HG03280 (cell line): ENCODE measurements around the gene SLC22A15.
"Not testable (repeated sequence)": the region's sequence is repeated elsewhere in the genome, so short reads cannot be mapped to it uniquely, and the experiment has no call there.

Experiments used
- ATAC-seq: cut with Tn5 transposase; IDR thresholded peaks from one replicate; pipeline ENCODE4 v1.9.1; 2021; ENCODE audit warnings: mild to moderate bottlenecking, moderate library complexity; ENCODE audit not compliant: unreplicated experiment

SLC22A15 gene

GRCh38 chr1:116031302-116031835 is 55.1 kb downstream of the SLC22A15 start:
- no peak for ATAC-seq

DNA sequence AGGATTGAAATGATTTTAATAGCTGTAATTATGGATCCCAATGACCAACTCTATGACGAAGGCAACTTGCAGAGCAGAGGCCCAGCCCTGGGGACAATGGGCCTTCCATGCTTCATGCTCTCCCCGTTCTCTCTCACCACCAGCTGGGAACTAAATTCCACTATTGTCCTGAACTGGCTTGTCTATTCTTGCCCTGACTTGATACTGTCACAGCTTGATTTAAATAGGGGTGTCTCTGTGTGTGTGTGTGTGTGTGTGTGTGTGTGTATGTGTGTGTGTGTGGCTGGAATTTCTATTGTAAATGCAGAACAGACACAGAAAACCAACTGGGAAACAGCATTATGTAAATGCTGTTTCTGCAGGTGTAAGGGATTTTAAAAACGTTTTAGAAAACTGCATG is 57.0 kb downstream of the SLC22A15 start:
- ATAC-seq = no peak

DNA sequence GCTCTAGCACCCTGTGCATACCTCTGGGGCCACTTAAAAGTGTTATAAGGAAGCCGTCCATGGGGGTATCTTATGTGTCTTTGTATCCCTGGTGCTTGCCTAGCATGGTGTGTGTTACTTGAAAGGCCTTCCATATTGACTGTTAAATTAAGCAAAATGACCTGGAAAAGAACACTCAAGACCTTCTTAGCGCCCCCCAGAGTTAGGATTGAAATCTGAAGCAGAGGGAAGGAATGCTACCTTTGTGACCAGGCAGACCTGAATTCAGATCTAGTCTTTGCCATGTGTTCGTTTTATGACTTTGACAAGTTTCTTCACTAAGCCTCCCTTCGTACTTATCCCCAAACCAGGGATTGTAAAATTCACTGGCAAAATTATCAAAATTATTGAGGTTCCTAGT is 59.9 kb downstream of the SLC22A15 start:
- no peak for ATAC-seq

- ATAC-seq = no peak
These were observed 62.4 kb downstream of the SLC22A15 start for GRCh38 chr1:116038679-116039078.

DNA sequence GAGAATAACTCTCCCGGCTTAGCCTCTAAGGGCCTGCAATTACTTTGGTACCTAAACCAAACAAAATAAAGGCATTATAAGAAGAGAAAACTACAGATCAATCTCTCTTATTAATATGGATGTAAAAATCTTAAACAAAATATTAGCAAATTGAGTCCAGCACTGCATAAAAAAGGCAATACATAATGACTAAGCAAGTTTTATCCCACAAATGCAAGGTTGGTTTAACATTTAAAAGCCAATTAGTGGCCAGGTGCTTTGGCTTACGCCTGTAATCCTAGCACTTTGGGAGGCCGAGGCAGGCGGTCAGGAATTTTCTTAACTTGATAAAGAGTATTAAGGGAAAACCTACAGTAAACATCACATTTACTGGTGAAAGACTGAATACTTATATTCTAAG is 67.8 kb downstream of the SLC22A15 start:
- ATAC-seq = no peak

DNA sequence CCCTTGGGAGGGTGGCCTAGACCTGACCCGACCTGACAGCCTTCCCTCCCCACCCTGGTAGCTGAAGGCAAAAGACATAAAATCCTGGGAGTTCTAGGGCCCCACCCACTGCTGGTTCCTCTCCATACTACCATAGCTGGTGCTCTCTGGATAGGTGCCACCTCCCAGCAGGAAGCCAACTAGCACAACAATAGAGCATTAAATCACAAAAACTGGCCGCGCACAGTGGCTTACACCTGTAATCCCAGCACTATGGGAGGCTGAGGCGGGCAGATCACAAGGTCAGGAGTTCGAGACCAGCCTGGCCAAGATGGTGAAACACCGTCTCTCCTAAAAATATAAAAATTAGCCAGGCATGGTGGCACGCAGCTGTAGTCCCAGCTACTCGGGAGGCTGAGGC is 70.6 kb downstream of the SLC22A15 start:
- ATAC-seq = not testable (repeated sequence)

- not testable (repeated sequence) for ATAC-seq
These were observed 75.6 kb downstream of the SLC22A15 start for GRCh38 chr1:116051896-116052295.

DNA sequence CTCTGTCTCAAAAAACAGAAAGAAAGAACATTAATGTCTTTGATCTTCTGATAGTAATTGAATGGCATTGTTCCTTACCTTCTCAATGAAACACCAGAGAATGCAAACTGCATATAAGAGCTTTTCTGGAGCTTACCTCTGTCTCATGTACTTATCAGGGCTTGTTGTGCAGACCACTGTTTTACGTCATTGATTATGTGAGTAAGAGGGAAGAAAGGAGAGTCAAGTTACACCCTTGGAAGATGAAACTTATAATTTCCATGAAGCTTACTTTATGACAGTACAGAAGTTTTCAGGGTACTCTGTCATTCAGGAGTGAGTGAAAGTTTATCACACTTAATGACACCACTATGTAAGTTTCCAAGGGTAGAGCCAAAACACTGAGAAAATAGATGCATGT is 85.9 kb downstream of the SLC22A15 start:
- ATAC-seq = no peak

- ATAC-seq = no peak
These were observed 88.3 kb downstream of the SLC22A15 start for GRCh38 chr1:116064616-116065015.

GRCh38 chr1:116066868-116067565 is 90.7 kb downstream of the SLC22A15 start:
- no peak for ATAC-seq

DNA sequence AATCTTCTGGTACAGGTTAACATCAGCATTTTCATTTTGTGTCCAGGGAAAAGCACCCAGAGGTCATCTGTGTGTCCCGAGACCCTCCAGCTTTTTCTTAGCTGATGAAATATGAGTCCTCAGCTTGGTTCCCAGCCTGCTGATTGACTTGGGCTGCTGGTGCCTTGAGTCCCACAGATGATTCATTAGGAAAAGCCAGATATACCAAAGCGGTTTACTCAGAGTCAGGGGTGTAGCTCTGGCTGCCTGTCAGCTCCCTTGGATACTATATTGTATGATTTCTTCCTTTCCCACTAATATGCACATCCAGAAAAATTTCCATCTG is 91.2 kb downstream of the SLC22A15 start:
- no peak for ATAC-seq

GRCh38 chr1:116075575-116075974 is 99.3 kb downstream of the SLC22A15 start:
- no peak for ATAC-seq

GRCh38 chr1:116075990-116076389 is 99.7 kb downstream of the SLC22A15 start:
- no peak for ATAC-seq

DNA sequence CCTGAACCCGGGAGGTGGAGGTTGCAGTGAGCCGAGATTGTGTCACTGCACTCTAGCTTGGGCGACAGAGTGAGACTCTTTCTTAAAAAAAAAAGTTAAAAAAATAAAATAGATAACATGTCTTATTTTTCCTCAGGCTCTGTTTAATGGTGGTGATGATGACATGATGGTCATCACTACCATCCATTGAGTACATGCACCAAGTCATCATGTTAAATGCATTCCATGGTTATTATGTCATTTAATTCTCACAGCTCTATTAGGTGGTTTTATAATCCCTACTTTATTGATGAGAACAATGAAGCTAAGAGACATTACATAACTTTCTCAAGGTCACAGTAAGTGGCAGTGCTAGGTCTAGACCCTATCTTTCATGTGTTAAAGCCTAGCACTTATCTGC is 100.5 kb downstream of the SLC22A15 start:
- ATAC-seq = no peak

- ATAC-seq = no peak
These were observed 102.4 kb downstream of the SLC22A15 start for GRCh38 chr1:116078699-116079223.

- no peak for ATAC-seq
These were observed 111.3 kb downstream of the SLC22A15 start for GRCh38 chr1:116087628-116088027.

GRCh38 chr1:116089870-116090269 is 113.6 kb downstream of the SLC22A15 start:
- no peak for ATAC-seq

- no peak for ATAC-seq
These were observed 114.8 kb downstream of the SLC22A15 start for GRCh38 chr1:116091083-116091482.

DNA sequence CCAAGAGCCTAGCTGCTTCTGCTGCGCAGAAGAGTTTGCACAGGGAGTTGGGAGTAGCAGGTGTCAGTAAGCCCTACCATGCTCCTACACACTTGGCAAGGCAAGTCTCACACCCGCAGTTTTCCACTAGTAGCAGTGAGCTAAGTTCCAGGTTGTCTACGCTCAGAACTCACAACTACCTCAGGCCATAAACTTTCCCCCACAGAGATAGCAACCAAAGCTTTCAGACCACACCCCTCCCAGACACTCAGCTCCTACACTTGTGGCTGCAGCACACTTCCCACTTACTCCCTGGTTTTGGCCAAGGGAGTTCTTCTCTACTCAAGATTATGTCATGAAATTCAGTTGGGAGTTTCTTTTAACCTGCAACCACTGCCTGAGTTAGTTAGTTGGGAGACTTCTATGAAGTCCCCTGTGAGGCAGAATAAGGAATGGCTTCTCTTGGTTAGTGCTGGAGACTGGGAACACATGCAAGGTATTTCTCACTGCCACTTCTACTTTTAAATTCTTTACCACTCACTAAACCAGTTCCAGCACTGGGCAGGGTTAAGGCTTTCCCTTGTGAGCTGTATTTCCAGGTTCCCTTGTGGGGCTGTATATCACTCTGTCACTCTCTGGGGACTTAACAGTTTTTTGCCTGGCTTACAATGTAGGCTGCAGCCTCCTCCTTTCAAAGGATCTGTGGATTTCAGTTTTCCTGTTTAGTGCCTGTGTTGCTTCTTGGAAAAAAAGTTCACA is 116.6 kb downstream of the SLC22A15 start:
- no peak for ATAC-seq

GRCh38 chr1:116095027-116095426 is 118.7 kb downstream of the SLC22A15 start:
- no peak for ATAC-seq

- no peak for ATAC-seq
These were observed 119.8 kb downstream of the SLC22A15 start for GRCh38 chr1:116096013-116096618.

- ATAC-seq = no peak
These were observed 121.3 kb downstream of the SLC22A15 start for GRCh38 chr1:116097626-116098025.
